HepG2 (cell line): ENCODE results near the gene EPB41L4A. TPM values are rescaled to one million over a fixed set of nuclear protein-coding genes. Genes with fewer than 3 reads are reported as not detected.

Experiments
- ATAC-seq: fragments of 200-7000 bp; cut with Tn5 transposase; 3 replicates; pipeline ENCODE4 v1.9.1; 2020; ENCODE audit warnings: mild to moderate bottlenecking, moderate library complexity
- BruUV-seq: library from RNA; stranded (reverse); fragments of 400-500 nt; replicated peaks from 2 replicates; lab custom pipeline; 2021; lab: Mats Ljungman, UMichigan
- CTCF ChIA-PET: fragments of 300-600 bp; formaldehyde crosslinking; extraction: SDS; loops from one replicate; lab custom pipeline; 2021; ENCODE audit warnings: low total read pairs, inconsistent platforms, low intra/inter-chr PET ratio; lab: Yijun Ruan, JAX
- POLR2A ChIA-PET: fragments of 350-600 bp; sonication (Branson Sonifier 250); formaldehyde crosslinking; loops from one replicate; lab custom pipeline; 2020; ENCODE audit warnings: antibody characterized with exemption, inconsistent platforms; lab: Yijun Ruan, JAX
- DNase-seq: peaks from one replicate; pipeline ENCODE4 v3.0.0-alpha.2; 2015; ENCODE audit warnings: low spot score
- FAIRE-seq: peaks from 3 replicates; lab custom pipeline; 2011; peaks lifted over from hg19 to GRCh38; lab: Jason Lieb, UNC
- H2AFZ ChIP-seq: one replicate; pipeline ENCODE4 v1.6.1; 2011; ENCODE audit warnings: low read length, inconsistent platforms
- H3K27ac ChIP-seq: fragments of 300-600 bp; 3 replicates; pipeline ENCODE4 v1.8.0; 2011; ENCODE audit warnings: mixed run types, mild to moderate bottlenecking, mixed read lengths, low read length, inconsistent platforms; ENCODE audit not compliant: insufficient read depth; ENCODE audit errors: extremely low read length
- H3K27me3 ChIP-seq, 2 experiments: fragments of 200-600 bp in 1 of 2; 2 replicates in 1 of 2; 3 replicates in 1 of 2; pipeline versions ENCODE4 v1.6.0 to v1.8.0; 2011; ENCODE audit warnings: low read length in 2 of 2, mild to moderate bottlenecking in 2 of 2, moderate library complexity in 2 of 2, inconsistent platforms in 1 of 2; ENCODE audit not compliant: insufficient read depth in 2 of 2, control insufficient read depth in 1 of 2
- H3K36me3 ChIP-seq, 2 experiments: fragments of 200-600 bp in 1 of 2; replicated peaks in 1 of 2; 2 replicates in 1 of 2; 3 replicates in 1 of 2; pipeline versions ENCODE4 v1.5.1 to v1.8.0; 2011; ENCODE audit warnings: low read length in 2 of 2, inconsistent platforms in 1 of 2; ENCODE audit not compliant: insufficient read depth in 2 of 2, control insufficient read depth in 1 of 2
- H3K4me1 ChIP-seq: 2 replicates; pipeline ENCODE4 v1.5.1; 2012; ENCODE audit warnings: low read length, inconsistent platforms; ENCODE audit not compliant: insufficient read depth
- H3K4me2 ChIP-seq: 2 replicates; pipeline ENCODE4 v1.6.0; 2011; ENCODE audit warnings: low read depth, low read length, inconsistent platforms
- H3K4me3 ChIP-seq, 3 experiments: fragments of 200-600 bp in 1 of 3; sonication (generic), shearing (Covaris generic) in 1 of 3; replicated peaks in 1 of 3; 2 replicates each; pipeline ENCODE4 v1.5.1; 2011 to 2016; ENCODE audit warnings: low read length in 3 of 3, inconsistent platforms in 2 of 3, low read depth in 2 of 3, mild to moderate bottlenecking in 2 of 3, control low read depth in 1 of 3, mixed read lengths in 1 of 3; ENCODE audit not compliant: insufficient read depth in 1 of 3
- H3K79me2 ChIP-seq: one replicate; pipeline ENCODE4 v1.6.1; 2011; ENCODE audit warnings: low read length, inconsistent platforms; ENCODE audit not compliant: insufficient read depth
- H3K9ac ChIP-seq: 2 replicates; pipeline ENCODE4 v1.6.0; 2011; ENCODE audit warnings: mild to moderate bottlenecking, low read depth, low read length, inconsistent platforms; ENCODE audit not compliant: insufficient read depth
- H3K9me3 ChIP-seq: 2 replicates; pipeline ENCODE4 v1.5.1; 2012; ENCODE audit warnings: mild to moderate bottlenecking, low read length
- H4K20me1 ChIP-seq: 2 replicates; pipeline ENCODE4 v1.6.0; 2011; ENCODE audit warnings: inconsistent platforms, mild to moderate bottlenecking, low read length, moderate library complexity; ENCODE audit not compliant: insufficient read depth
- GATAD1 ChIP-seq: IDR thresholded peaks from 2 replicates; pipeline ENCODE4 v1.6.1; 2016; ENCODE audit warnings: missing genetic modification reagents, missing compliant biosample characterization
- MAFF ChIP-seq: IDR thresholded peaks from 2 replicates; pipeline ENCODE4 v1.6.1; 2011; ENCODE audit warnings: low read depth, low read length, improper control_type of control experiment
- MIER2 ChIP-seq: IDR thresholded peaks from 2 replicates; pipeline ENCODE4 v1.6.1; 2016; ENCODE audit warnings: missing biosample characterization, missing genetic modification reagents
- MLLT10 ChIP-seq: sonication (generic); formaldehyde crosslinking; IDR thresholded peaks from 2 replicates; pipeline ENCODE4 v1.4.0; 2020; ENCODE audit warnings: missing genetic modification reagents
- THYN1 ChIP-seq: sonication (generic); formaldehyde crosslinking; IDR thresholded peaks from 2 replicates; pipeline ENCODE4 v1.8.1; 2023; ENCODE audit warnings: low read depth, mild to moderate bottlenecking, moderate library complexity, missing genetic modification reagents, borderline replicate concordance
- ZNF724P ChIP-seq: sonication (generic); formaldehyde crosslinking; IDR thresholded peaks from 2 replicates; pipeline ENCODE4 v1.8.0; 2022; ENCODE audit warnings: missing genetic modification reagents, borderline replicate concordance
- WGBS: methylation state at CpG from one replicate; pipeline ENCODE4 v1.1.6; 2017; ENCODE audit warnings: low lambda C conversion rate; 5-methylcytosine and 5-hydroxymethylcytosine counted together
- in situ Hi-C: cut with HindIII; loops from 2 replicates; pipeline ENCODE4 v1.10.0; 2017; ENCODE audit warnings: low pct_unique_long_range_greater_than_20kb; ENCODE audit not compliant: extremely low pct_ligation_motif_present
- intact Hi-C: fragments of 100-400 bp; cut with micrococcal nuclease; formaldehyde crosslinking; loops from one replicate; pipeline ENCODE4 v1.10.0; 2022; ENCODE audit not compliant: unreplicated experiment
- polyA plus RNA-seq, 8 experiments: library from polyadenylated mRNA; depleted of rRNA in 3 of 8; stranded (reverse) in 7 of 8; unstranded in 1 of 8; fragments of >200 nt; fragmentation: Illumina TruSeq in 4 of 8; extraction: Trizol in 4 of 8; gene quantifications; 2 replicates each; pipeline versions ENCODE4 v1.2.1 to v1.2.3, GENCODE V29; 2011 to 2016; ENCODE audit warnings: low read depth in 4 of 8, missing spikeins in 1 of 8, mixed read lengths in 1 of 8; ENCODE audit not compliant: insufficient read depth in 1 of 8
- total RNA-seq, 5 experiments: library from RNA; depleted of rRNA; stranded (reverse); fragments of >200 nt; fragmentation: Illumina TruSeq; extraction: Trizol; gene quantifications; 2 replicates each; pipeline ENCODE4 v1.2.3, GENCODE V29; 2016; ENCODE audit warnings: low read depth in 1 of 5
- TF ChIP-seq, protein P1 (sequence below): sonication (generic); formaldehyde crosslinking; conservative IDR thresholded peaks from 2 replicates; pipeline ENCODE4 v1.4.0; 2020; ENCODE audit warnings: missing genetic modification reagents
- TF ChIP-seq, protein P2 (sequence below): sonication (generic); formaldehyde crosslinking; IDR thresholded peaks from 2 replicates; pipeline ENCODE4 v1.5.1; 2020; ENCODE audit warnings: missing genetic modification reagents, mild to moderate bottlenecking, borderline replicate concordance
- TF ChIP-seq, protein P3 (sequence below), 2 experiments: sonication (generic) in 1 of 2; formaldehyde crosslinking in 1 of 2; IDR thresholded peaks; 2 replicates each; pipeline versions ENCODE4 v1.6.1 to v1.9.0; 2014 to 2022; ENCODE audit warnings: antibody characterized with exemption in 1 of 2, borderline replicate concordance in 1 of 2, inconsistent platforms in 1 of 2, low read depth in 1 of 2, missing genetic modification reagents in 1 of 2
- TF ChIP-seq, protein P4 (sequence below): sonication (generic); formaldehyde crosslinking; IDR thresholded peaks from 2 replicates; pipeline ENCODE4 v1.5.0; 2020; ENCODE audit warnings: mild to moderate bottlenecking, missing genetic modification reagents
- TF ChIP-seq, protein P5 (sequence below): IDR thresholded peaks from 2 replicates; pipeline ENCODE4 v1.6.1; 2016; ENCODE audit warnings: low read depth

Gene EPB41L4A
- total and polyA plus RNA-seq, 2 of the 13 experiments (the other 11 are each of a cell fraction or from before 2014, with no cell fraction given) = 0.07 TPM; not detected in 1

DNA sequence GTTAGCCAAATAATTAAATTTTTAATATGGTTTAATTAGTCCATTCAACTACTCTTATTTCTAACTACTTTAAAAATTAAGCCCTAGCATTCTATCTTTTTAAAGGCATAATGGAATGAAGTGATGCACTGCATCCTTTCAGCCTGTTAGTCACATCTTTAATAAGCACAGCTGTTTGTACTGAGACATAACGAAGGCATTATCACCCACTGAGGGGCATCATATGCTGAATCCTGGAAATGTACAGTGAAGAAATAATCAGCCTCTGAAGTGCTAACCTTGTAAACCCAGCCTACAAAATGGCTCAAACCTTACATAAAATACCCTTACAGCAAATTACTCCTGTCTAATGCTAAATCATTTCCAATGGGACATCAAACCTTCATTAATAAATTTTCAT, 33.1 kb downstream of the EPB41L4A start:
- ATAC-seq = no peak
- no peak for FAIRE-seq
- intact Hi-C loops = no loop called here
- H3K9me3 ChIP-seq = no peaks in the 10 kb centered on the region
- no peak overlapping the region for H2AFZ ChIP-seq
- H3K79me2 ChIP-seq = no peaks in the 10 kb centered on the region
- 5% methylated on average over 1 of the region's 1 CpG for WGBS
- no peaks in the 10 kb centered on the region for H3K36me3 ChIP-seq
- H3K27me3 ChIP-seq = peaks cover 0 to 3% of the 10 kb centered on the region in 2 experiments; a peak in 2 of 5 replicates
- no TSS peak for BruUV-seq
- H3K4me1 ChIP-seq = no peaks in the 10 kb centered on the region
- H3K9ac ChIP-seq = no peak overlapping the region
- H3K4me2 ChIP-seq = no peak overlapping the region
- no peak for DNase-seq
- no peak overlapping the region for H3K27ac ChIP-seq
- no peaks in the 10 kb centered on the region for H4K20me1 ChIP-seq
- no peak overlapping the region for H3K4me3 ChIP-seq
- ChIA-PET POLR2A (no interaction called here), CTCF (no interaction called here)
- in situ Hi-C loops = no loop called here
- TF ChIP-seq ZNF724P (CRISPR knock-in tag) (no peak), MIER2 (CRISPR knock-in tag) (no peak), MAFF (no peak), MLLT10 (no peak), THYN1 (CRISPR knock-in tag) (no peak), GATAD1 (CRISPR knock-in tag) (no peak)
- TF ChIP-seq, protein P1, sequence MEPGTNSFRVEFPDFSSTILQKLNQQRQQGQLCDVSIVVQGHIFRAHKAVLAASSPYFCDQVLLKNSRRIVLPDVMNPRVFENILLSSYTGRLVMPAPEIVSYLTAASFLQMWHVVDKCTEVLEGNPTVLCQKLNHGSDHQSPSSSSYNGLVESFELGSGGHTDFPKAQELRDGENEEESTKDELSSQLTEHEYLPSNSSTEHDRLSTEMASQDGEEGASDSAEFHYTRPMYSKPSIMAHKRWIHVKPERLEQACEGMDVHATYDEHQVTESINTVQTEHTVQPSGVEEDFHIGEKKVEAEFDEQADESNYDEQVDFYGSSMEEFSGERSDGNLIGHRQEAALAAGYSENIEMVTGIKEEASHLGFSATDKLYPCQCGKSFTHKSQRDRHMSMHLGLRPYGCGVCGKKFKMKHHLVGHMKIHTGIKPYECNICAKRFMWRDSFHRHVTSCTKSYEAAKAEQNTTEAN (CRISPR knock-in tag) = no peak
- TF ChIP-seq, protein P2, sequence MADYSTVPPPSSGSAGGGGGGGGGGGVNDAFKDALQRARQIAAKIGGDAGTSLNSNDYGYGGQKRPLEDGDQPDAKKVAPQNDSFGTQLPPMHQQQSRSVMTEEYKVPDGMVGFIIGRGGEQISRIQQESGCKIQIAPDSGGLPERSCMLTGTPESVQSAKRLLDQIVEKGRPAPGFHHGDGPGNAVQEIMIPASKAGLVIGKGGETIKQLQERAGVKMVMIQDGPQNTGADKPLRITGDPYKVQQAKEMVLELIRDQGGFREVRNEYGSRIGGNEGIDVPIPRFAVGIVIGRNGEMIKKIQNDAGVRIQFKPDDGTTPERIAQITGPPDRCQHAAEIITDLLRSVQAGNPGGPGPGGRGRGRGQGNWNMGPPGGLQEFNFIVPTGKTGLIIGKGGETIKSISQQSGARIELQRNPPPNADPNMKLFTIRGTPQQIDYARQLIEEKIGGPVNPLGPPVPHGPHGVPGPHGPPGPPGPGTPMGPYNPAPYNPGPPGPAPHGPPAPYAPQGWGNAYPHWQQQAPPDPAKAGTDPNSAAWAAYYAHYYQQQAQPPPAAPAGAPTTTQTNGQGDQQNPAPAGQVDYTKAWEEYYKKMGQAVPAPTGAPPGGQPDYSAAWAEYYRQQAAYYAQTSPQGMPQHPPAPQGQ (CRISPR knock-in tag) = no peak
- TF ChIP-seq, protein P3, sequence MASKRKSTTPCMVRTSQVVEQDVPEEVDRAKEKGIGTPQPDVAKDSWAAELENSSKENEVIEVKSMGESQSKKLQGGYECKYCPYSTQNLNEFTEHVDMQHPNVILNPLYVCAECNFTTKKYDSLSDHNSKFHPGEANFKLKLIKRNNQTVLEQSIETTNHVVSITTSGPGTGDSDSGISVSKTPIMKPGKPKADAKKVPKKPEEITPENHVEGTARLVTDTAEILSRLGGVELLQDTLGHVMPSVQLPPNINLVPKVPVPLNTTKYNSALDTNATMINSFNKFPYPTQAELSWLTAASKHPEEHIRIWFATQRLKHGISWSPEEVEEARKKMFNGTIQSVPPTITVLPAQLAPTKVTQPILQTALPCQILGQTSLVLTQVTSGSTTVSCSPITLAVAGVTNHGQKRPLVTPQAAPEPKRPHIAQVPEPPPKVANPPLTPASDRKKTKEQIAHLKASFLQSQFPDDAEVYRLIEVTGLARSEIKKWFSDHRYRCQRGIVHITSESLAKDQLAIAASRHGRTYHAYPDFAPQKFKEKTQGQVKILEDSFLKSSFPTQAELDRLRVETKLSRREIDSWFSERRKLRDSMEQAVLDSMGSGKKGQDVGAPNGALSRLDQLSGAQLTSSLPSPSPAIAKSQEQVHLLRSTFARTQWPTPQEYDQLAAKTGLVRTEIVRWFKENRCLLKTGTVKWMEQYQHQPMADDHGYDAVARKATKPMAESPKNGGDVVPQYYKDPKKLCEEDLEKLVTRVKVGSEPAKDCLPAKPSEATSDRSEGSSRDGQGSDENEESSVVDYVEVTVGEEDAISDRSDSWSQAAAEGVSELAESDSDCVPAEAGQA (IDR thresholded peaks at IDR 0.05; ENCODE audit: low read depth) = no peak
- TF ChIP-seq, protein P3 (CRISPR knock-in tag; IDR thresholded peaks at IDR 0.05; ENCODE audit: borderline replicate concordance) = no peak
- TF ChIP-seq, protein P4, sequence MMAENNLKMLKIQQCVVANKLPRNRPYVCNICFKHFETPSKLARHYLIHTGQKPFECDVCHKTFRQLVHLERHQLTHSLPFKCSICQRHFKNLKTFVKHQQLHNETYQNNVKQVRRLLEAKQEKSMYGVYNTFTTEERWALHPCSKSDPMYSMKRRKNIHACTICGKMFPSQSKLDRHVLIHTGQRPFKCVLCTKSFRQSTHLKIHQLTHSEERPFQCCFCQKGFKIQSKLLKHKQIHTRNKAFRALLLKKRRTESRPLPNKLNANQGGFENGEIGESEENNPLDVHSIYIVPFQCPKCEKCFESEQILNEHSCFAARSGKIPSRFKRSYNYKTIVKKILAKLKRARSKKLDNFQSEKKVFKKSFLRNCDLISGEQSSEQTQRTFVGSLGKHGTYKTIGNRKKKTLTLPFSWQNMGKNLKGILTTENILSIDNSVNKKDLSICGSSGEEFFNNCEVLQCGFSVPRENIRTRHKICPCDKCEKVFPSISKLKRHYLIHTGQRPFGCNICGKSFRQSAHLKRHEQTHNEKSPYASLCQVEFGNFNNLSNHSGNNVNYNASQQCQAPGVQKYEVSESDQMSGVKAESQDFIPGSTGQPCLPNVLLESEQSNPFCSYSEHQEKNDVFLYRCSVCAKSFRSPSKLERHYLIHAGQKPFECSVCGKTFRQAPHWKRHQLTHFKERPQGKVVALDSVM (CRISPR knock-in tag) = no peak
- TF ChIP-seq, protein P5, sequence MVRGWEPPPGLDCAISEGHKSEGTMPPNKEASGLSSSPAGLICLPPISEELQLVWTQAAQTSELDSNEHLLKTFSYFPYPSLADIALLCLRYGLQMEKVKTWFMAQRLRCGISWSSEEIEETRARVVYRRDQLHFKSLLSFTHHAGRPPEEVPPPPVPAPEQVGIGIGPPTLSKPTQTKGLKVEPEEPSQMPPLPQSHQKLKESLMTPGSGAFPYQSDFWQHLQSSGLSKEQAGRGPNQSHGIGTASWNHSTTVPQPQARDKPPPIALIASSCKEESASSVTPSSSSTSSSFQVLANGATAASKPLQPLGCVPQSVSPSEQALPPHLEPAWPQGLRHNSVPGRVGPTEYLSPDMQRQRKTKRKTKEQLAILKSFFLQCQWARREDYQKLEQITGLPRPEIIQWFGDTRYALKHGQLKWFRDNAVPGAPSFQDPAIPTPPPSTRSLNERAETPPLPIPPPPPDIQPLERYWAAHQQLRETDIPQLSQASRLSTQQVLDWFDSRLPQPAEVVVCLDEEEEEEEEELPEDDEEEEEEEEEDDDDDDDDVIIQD = no peak
